Erythroblast (primary cell): ENCODE data around the gene GLS.

Experiments
- GATA1 ChIP-seq: IDR thresholded peaks from 2 replicates; pipeline ENCODE4 v1.6.1; 2011; ENCODE audit warnings: low read depth, mild to moderate bottlenecking, control low read depth, low read length, moderate library complexity
- POLR2A ChIP-seq: IDR thresholded peaks from 2 replicates; pipeline ENCODE4 v1.6.1; 2011; ENCODE audit warnings: mild to moderate bottlenecking, low read length

- TF ChIP-seq POLR2A, result no peak
- TF ChIP-seq GATA1, result no peak
These were observed 13.4 kb upstream of the GLS start for GRCh38 chr2:190867212-190867611.
